ENCODE data around the gene IPO13.

The IPO13 gene

DNA sequence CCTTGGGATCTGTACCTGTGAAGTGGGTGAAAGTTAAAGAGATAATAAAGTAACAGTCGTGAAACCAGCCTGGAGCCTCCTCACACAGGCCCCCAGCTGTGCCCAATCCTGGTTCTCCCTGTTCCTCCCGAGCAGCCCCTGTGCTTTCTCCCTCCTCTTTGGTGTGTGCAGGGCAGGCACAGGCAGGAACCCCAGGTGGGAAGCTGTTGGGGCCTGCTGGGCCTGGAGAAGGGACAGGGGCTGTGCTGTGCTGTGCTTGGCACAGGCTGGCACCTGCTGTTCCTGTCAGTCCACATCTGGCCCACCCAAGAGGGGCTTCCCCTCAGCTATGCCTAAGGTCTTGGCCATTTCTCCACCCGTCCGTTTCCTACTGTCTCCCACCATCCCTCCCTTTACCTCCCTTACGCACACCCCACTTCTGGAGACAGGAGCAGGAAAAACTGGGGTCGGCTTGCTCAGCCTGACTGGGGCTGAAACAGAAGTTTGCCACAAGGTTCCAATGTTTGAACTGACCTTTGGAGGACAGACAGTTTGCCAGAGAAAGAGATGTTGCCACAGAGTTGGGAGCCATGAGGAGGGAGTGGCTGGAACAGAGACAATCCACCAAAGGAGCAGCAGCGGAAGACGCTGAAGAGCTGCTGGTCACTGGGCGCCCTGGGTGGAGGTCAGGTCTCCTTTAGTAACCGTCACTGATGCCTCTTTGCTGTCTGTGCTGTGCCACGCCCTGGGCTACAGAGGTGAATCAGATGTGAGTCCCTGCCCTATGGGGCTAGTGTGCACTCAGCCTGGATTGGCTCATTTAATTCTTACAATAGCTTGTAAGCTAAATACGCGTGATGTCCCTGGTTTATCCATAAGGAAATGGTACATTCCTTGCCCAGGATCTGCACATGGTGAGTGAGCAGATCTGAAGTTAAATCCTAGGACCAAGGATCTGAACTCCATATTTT, 31.9 kb upstream of the IPO13 start:
- H3K4me3 ChIP-seq (ENCODE audit: low read depth, low read length): no peak overlapping the region
- DNase-seq (ENCODE audit: low read depth): no peak
- TF ChIP-seq, protein P1, sequence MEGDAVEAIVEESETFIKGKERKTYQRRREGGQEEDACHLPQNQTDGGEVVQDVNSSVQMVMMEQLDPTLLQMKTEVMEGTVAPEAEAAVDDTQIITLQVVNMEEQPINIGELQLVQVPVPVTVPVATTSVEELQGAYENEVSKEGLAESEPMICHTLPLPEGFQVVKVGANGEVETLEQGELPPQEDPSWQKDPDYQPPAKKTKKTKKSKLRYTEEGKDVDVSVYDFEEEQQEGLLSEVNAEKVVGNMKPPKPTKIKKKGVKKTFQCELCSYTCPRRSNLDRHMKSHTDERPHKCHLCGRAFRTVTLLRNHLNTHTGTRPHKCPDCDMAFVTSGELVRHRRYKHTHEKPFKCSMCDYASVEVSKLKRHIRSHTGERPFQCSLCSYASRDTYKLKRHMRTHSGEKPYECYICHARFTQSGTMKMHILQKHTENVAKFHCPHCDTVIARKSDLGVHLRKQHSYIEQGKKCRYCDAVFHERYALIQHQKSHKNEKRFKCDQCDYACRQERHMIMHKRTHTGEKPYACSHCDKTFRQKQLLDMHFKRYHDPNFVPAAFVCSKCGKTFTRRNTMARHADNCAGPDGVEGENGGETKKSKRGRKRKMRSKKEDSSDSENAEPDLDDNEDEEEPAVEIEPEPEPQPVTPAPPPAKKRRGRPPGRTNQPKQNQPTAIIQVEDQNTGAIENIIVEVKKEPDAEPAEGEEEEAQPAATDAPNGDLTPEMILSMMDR (IDR thresholded peaks at IDR 0.05; ENCODE audit: control insufficient read depth, extremely low read depth, insufficient read depth): no peak

DNA sequence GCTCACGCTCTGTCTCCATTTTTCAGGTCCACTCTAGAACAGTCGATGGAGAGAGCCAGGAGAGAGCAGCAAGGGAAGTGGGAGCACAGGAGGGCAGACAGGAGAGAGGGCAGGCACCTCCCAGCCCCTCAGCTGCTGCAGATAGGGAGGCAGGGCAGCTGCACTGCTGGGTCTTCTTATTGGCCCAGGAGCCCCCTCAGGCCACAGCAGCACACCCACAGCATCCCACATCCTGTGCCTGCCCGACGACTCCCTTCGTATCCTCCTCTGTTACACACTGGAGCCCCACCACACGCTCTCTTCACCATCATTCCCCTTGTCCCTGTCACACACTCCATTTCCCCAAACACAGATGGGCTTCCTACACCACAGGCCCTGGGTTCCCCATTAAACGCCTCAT, 26.8 kb upstream of the IPO13 start:
- no peak for DNase-seq (ENCODE audit: low read depth)
- TF ChIP-seq, protein P1 (IDR thresholded peaks at IDR 0.05; ENCODE audit: control insufficient read depth, extremely low read depth, insufficient read depth): no peak

DNA sequence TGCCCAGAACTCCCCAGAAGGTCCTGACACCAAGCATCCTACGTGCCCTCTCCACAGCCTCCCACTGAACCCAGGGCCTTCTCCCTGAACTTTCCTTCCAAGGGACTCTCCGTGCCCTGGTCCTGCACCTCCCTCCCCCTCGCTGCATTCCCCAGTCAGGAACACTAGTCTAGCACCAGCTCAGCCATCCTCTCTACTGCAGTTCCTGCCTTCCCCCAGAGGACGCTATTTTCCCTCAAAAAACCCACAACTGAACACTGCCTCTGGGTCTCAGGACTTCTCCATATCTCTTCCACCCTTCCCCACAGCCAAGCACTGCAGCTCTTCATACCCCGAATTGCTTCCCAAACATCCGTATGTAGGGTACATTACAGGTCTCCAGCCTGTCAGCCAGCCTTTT, 25.7 kb upstream of the IPO13 start:
- no peak for DNase-seq (ENCODE audit: low read depth)
- no peak overlapping the region for H3K4me3 ChIP-seq (ENCODE audit: low read depth, low read length)
- TF ChIP-seq, protein P1 (IDR thresholded peaks at IDR 0.05; ENCODE audit: control insufficient read depth, extremely low read depth, insufficient read depth): no peak

More for the DNA sequence above, 26.8 kb upstream of the IPO13 start:
- H3K4me3 ChIP-seq (ENCODE audit: low read depth, low read length): no peak overlapping the region

DNA sequence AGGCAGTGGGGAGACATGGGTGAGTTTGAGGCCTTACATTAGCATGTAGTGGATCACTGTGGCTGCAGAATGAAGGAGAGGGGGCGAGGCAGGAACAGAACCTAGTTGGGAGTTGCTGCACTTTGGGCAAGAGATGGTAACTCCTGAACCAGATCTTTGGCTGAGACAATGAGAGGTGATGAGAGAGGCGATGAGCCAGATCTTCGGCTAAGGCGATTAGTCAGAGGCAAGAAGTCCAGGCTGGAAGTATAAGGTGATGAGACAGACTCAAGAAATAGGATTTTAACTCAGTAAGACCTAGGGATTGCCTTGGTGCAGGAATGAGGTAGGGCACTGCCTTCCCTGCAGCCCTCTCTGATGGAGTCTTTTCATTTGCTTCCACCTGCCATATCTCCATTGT, 22.2 kb upstream of the IPO13 start:
- H3K4me3 ChIP-seq (ENCODE audit: low read depth, low read length): no peak overlapping the region
- TF ChIP-seq, protein P1 (IDR thresholded peaks at IDR 0.05; ENCODE audit: control insufficient read depth, extremely low read depth, insufficient read depth): no peak
- no peak for DNase-seq (ENCODE audit: low read depth)

DNA sequence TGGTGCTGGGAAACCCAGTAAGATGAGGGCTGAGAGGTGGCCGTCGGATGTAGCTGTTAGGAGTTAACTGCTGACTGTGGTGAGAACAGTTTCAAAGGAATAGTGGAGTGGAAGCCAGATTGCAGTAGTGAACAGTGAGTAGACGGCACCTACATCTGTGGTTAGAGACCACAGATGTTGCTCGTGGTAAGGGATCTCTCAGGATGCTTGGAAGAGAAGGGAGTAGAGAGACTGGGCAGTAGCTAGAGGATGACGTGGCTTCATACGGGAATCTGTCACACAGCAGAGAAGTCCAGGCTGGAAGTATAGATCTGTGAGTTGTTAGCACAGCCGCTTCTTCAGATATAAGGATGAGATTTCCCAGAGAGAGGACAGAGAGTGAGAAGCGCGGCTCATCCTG, 20.9 kb upstream of the IPO13 start:
- DNase-seq (ENCODE audit: low read depth): no peak
- TF ChIP-seq, protein P1 (IDR thresholded peaks at IDR 0.05; ENCODE audit: control insufficient read depth, extremely low read depth, insufficient read depth): no peak

DNA sequence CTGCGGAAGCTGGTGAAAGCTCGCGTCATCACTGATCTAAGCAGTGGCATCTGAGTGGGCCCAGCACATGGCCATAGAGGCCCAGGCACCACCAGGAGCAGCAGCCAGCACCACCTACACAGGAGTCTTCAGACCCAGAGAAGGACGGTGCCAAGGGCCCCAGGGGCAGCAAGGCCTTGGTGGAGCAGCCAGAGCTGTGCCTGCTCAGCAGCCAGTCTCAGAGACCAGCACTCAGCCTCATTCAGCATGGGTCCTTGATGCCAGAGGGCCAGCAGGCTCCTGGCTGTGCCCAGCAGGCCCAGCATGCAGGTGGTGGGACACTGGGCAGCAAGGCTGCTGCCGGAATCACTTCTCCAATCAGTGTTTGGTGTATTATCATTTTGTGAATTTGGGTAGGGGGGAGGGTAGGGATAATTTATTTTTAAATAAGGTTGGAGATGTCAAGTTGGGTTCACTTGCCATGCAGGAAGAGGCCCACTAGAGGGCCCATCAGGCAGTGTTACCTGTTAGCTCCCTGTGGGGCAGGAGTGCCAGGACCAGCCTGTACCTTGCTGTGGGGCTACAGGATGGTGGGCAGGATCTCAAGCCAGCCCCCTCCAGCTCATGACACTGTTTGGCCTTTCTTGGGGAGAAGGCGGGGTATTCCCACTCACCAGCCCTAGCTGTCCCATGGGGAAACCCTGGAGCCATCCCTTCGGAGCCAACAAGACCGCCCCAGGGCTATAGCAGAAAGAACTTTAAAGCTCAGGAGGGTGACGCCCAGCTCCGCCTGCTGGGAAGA, 16.4 kb upstream of the IPO13 start:
- TF ChIP-seq, protein P1 (IDR thresholded peaks at IDR 0.05; ENCODE audit: control insufficient read depth, extremely low read depth, insufficient read depth): peak; percentile 42; the same call in 1 of the 2 replicates
- H3K4me3 ChIP-seq (ENCODE audit: low read depth, low read length): no peak overlapping the region
- DNase-seq (ENCODE audit: low read depth): no peak

More for the DNA sequence above, 20.9 kb upstream of the IPO13 start:
- no peak overlapping the region for H3K4me3 ChIP-seq (ENCODE audit: low read depth, low read length)
